ENCODE measurements around the gene FAM221B. TPM values are rescaled to one million over a fixed set of nuclear protein-coding genes. Genes with fewer than 3 reads are reported as not detected.

Gene FAM221B
- polyA plus RNA-seq, 1 donor from 2014 or later, result 0.09 TPM

DNA sequence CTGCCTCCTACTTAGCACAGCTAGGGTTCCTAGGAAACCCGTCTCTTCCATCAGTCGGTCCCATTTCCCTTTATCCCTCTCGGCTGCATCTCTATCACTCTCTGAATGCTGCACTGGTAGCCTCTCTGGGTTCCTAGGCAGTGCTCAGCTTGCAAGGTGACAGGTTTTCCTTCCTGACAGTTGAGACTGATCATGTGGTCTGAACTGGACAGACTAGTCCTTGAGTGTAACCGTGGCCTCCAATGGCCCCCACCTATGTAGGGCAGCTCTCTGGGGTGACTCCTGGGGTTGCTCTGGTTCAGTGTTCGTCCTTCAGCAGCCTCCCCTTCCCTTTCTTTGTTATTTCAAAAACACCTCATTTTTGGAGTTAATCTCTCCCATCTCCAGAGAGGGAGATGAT lies 4.3 kb upstream of the FAM221B start:
- H3K9me2 ChIP-seq (ENCODE audit: insufficient read depth, low read length), result no peaks in the 10 kb centered on the region
- H3K4me2 ChIP-seq (ENCODE audit: low read length), result no peak overlapping the region
- H3K4me3 ChIP-seq (ENCODE audit: low read length), result no peak overlapping the region
- H3K79me2 ChIP-seq (replicated peaks; ENCODE audit: insufficient read depth, low read length), result peaks cover 14% of the 10 kb centered on the region
- H3K9me3 ChIP-seq (ENCODE audit: low read length), result no peaks in the 10 kb centered on the region
- no peak overlapping the region for H2AFZ ChIP-seq (ENCODE audit: low read depth, low read length)
- TF ChIP-seq CTCF (IDR thresholded peaks at IDR 0.05; ENCODE audit: poor library complexity, severe bottlenecking) (no peak), RAD21 (conservative IDR thresholded peaks at IDR 0.05) (no peak), MXI1 (conservative IDR thresholded peaks at IDR 0.05; ENCODE audit: poor library complexity, severe bottlenecking) (no peak)
- TF ChIP-seq, protein P1, sequence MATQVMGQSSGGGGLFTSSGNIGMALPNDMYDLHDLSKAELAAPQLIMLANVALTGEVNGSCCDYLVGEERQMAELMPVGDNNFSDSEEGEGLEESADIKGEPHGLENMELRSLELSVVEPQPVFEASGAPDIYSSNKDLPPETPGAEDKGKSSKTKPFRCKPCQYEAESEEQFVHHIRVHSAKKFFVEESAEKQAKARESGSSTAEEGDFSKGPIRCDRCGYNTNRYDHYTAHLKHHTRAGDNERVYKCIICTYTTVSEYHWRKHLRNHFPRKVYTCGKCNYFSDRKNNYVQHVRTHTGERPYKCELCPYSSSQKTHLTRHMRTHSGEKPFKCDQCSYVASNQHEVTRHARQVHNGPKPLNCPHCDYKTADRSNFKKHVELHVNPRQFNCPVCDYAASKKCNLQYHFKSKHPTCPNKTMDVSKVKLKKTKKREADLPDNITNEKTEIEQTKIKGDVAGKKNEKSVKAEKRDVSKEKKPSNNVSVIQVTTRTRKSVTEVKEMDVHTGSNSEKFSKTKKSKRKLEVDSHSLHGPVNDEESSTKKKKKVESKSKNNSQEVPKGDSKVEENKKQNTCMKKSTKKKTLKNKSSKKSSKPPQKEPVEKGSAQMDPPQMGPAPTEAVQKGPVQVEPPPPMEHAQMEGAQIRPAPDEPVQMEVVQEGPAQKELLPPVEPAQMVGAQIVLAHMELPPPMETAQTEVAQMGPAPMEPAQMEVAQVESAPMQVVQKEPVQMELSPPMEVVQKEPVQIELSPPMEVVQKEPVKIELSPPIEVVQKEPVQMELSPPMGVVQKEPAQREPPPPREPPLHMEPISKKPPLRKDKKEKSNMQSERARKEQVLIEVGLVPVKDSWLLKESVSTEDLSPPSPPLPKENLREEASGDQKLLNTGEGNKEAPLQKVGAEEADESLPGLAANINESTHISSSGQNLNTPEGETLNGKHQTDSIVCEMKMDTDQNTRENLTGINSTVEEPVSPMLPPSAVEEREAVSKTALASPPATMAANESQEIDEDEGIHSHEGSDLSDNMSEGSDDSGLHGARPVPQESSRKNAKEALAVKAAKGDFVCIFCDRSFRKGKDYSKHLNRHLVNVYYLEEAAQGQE (IDR thresholded peaks at IDR 0.05; ENCODE audit: borderline replicate concordance), result no peak
- H3K27ac ChIP-seq (ENCODE audit: low read length), result no peak overlapping the region
- H3F3A ChIP-seq (ENCODE audit: insufficient read depth, low read length, poor library complexity, severe bottlenecking), result no peaks in the 10 kb centered on the region
- no peaks in the 10 kb centered on the region for H3K27me3 ChIP-seq (ENCODE audit: insufficient read depth, low read depth, low read length)
- H3K9ac ChIP-seq (ENCODE audit: low read length), result no peak overlapping the region
- H4K20me1 ChIP-seq (ENCODE audit: insufficient read depth), result no peaks in the 10 kb centered on the region
- H3K36me3 ChIP-seq (ENCODE audit: insufficient read depth, low read length), result no peaks in the 10 kb centered on the region

- H3K4me3 ChIP-seq (ENCODE audit: low read length), result peak overlapping the region; percentile 83
- H3K9me3 ChIP-seq (ENCODE audit: low read length), result no peaks in the 10 kb centered on the region
- no peak overlapping the region for H3K9ac ChIP-seq (ENCODE audit: low read length)
- no peaks in the 10 kb centered on the region for H3K36me3 ChIP-seq (ENCODE audit: insufficient read depth, low read length)
- no peaks in the 10 kb centered on the region for H3F3A ChIP-seq (ENCODE audit: insufficient read depth, low read length, poor library complexity, severe bottlenecking)
- TF ChIP-seq RAD21 (conservative IDR thresholded peaks at IDR 0.05) (no peak), SMC3 (conservative IDR thresholded peaks at IDR 0.05; ENCODE audit: poor library complexity) (no peak), EP300 (conservative IDR thresholded peaks at IDR 0.05; ENCODE audit: poor library complexity, severe bottlenecking) (no peak), MXI1 (conservative IDR thresholded peaks at IDR 0.05; ENCODE audit: poor library complexity, severe bottlenecking) (no peak), CTCF (IDR thresholded peaks at IDR 0.05; ENCODE audit: poor library complexity, severe bottlenecking) (no peak), TAF1 (IDR thresholded peaks at IDR 0.05; ENCODE audit: low read depth) (no peak), POLR2AphosphoS5 (IDR thresholded peaks at IDR 0.05) (no peak), EZH2 (IDR thresholded peaks at IDR 0.05; ENCODE audit: borderline replicate concordance, insufficient read depth, low read length, poor library complexity, severe bottlenecking) (no peak)
- TF ChIP-seq, protein P1 (IDR thresholded peaks at IDR 0.05; ENCODE audit: borderline replicate concordance), result no peak
- H3K79me2 ChIP-seq (replicated peaks; ENCODE audit: insufficient read depth, low read length), result peaks cover 14% of the 10 kb centered on the region
- H2AFZ ChIP-seq (ENCODE audit: low read depth, low read length), result no peak overlapping the region
- H3K27me3 ChIP-seq (ENCODE audit: insufficient read depth, low read depth, low read length), result no peaks in the 10 kb centered on the region
- peak overlapping the region; percentile 84 for H3K4me2 ChIP-seq (ENCODE audit: low read length)
- no peak overlapping the region for H3K27ac ChIP-seq (ENCODE audit: low read length)
- H4K20me1 ChIP-seq (ENCODE audit: insufficient read depth), result no peaks in the 10 kb centered on the region
- no peaks in the 10 kb centered on the region for H3K9me2 ChIP-seq (ENCODE audit: insufficient read depth, low read length)
These were observed 2.5 kb upstream of the FAM221B start for GRCh38 chr9:35831040-35831439.

Data from neural cell (in vitro differentiated cells).